Effector CD4-positive, alpha-beta T cell (primary cell): ENCODE results near the gene ERMARD.

Experiments
- DNase-seq: peaks from one replicate; pipeline ENCODE4 v3.0.0-alpha.2; 2020

ERMARD gene

GRCh38 chr6:169827290-169827717 lies 75.9 kb downstream of the ERMARD start:
- DNase-seq = no peak

- DNase-seq = no peak
Observed at GRCh38 chr6:169828176-169828575, 76.8 kb downstream of the ERMARD start.

- DNase-seq = no peak
Observed at GRCh38 chr6:169829786-169830185, 78.4 kb downstream of the ERMARD start.

- DNase-seq = no peak
Observed at GRCh38 chr6:169830876-169831275, 79.5 kb downstream of the ERMARD start.
